Stimulated activated CD8-positive, alpha-beta memory T cell treated with anti-CD3 and anti-CD28 coated beads, Interleukin-7, amount 100 ng/mL, for 4 hours (primary cell): ENCODE measurements around the gene GHRHR.

Experiments
- DNase-seq, 2 donors: peaks; one replicate each; pipeline ENCODE4 v3.0.0-alpha.2; 2020; ENCODE audit warnings: low read depth in 2 of 2

Gene GHRHR

GRCh38 chr7:30963842-30964241, at the start of gene GHRHR:
TSS of gene GHRHR (plus strand) at chr7:30963953. CDS start at chr7:30964069, 116 bp downstream.
- no peak for DNase-seq

- no peak for DNase-seq
These were observed 49.2 kb upstream of the GHRHR start for GRCh38 chr7:30914596-30914995.

GRCh38 chr7:30915005-30915601, 48.6 kb upstream of the GHRHR start:
- DNase-seq: no peak

- DNase-seq: no peak
These were observed 48.0 kb upstream of the GHRHR start for GRCh38 chr7:30915751-30916150.

GRCh38 chr7:30916255-30916654, 47.5 kb upstream of the GHRHR start:
- no peak for DNase-seq

GRCh38 chr7:30916767-30917166, 47.0 kb upstream of the GHRHR start:
- DNase-seq: no peak

- DNase-seq: no peak
These were observed 46.4 kb upstream of the GHRHR start for GRCh38 chr7:30917216-30917893.

GRCh38 chr7:30918676-30919075, 45.1 kb upstream of the GHRHR start:
- no peak for DNase-seq

GRCh38 chr7:30920021-30920583, 43.7 kb upstream of the GHRHR start:
- DNase-seq: no peak

GRCh38 chr7:30920584-30921539, 42.9 kb upstream of the GHRHR start:
- no peak for DNase-seq

GRCh38 chr7:30921540-30922401, 42.0 kb upstream of the GHRHR start:
- DNase-seq: no peak

- DNase-seq: no peak
These were observed 41.2 kb upstream of the GHRHR start for GRCh38 chr7:30922596-30922995.

GRCh38 chr7:30923009-30923773, 40.6 kb upstream of the GHRHR start:
- no peak for DNase-seq

GRCh38 chr7:30923774-30924413, 39.9 kb upstream of the GHRHR start:
- DNase-seq: no peak

- no peak for DNase-seq
These were observed 39.1 kb upstream of the GHRHR start for GRCh38 chr7:30924624-30925023.

- no peak for DNase-seq
These were observed 38.6 kb upstream of the GHRHR start for GRCh38 chr7:30925117-30925516.

GRCh38 chr7:30925913-30926312, 37.8 kb upstream of the GHRHR start:
- DNase-seq: no peak

- DNase-seq: no peak
These were observed 37.4 kb upstream of the GHRHR start for GRCh38 chr7:30926313-30926712.

GRCh38 chr7:30927040-30927439, 36.7 kb upstream of the GHRHR start:
- DNase-seq: no peak

GRCh38 chr7:30927559-30927958, 36.2 kb upstream of the GHRHR start:
- DNase-seq: no peak
